Muscle layer of colon (tissue), 2 donors: ENCODE measurements around the gene CMSS1.
A peak's percentile ranks its signal among the peaks of the same experiment; 100 is the strongest.

Source experiments
- H3K27ac ChIP-seq: one replicate; pipeline ENCODE4 v1.7.0; 2013; ENCODE audit warnings: low read depth, mild to moderate bottlenecking, low read length, moderate library complexity
- H3K27me3 ChIP-seq, 2 donors: one replicate each; pipeline ENCODE4 v1.7.0; 2013; ENCODE audit warnings: low read length in 2 of 2, mild to moderate bottlenecking in 2 of 2; ENCODE audit not compliant: insufficient read depth in 2 of 2, control insufficient read depth in 1 of 2
- H3K36me3 ChIP-seq: one replicate; pipeline ENCODE4 v1.7.0; 2013; ENCODE audit warnings: mild to moderate bottlenecking, low read length; ENCODE audit not compliant: insufficient read depth
- H3K4me1 ChIP-seq: one replicate; pipeline ENCODE4 v1.7.0; 2013; ENCODE audit warnings: mild to moderate bottlenecking, low read length; ENCODE audit not compliant: insufficient read depth
- H3K4me3 ChIP-seq, 2 donors: one replicate each; pipeline ENCODE4 v1.7.0; 2013; ENCODE audit warnings: low read length in 2 of 2, low read depth in 1 of 2, mild to moderate bottlenecking in 1 of 2, moderate library complexity in 1 of 2
- H3K9ac ChIP-seq: one replicate; pipeline ENCODE4 v1.7.0; 2013; ENCODE audit warnings: low read length
- H3K9me3 ChIP-seq: one replicate; pipeline ENCODE4 v1.7.0; 2013; ENCODE audit warnings: mild to moderate bottlenecking, low read length
- donor health status: abdominal sarcoma.
- donor health status: Adenocarcinoma of cecum.

CMSS1 gene

DNA sequence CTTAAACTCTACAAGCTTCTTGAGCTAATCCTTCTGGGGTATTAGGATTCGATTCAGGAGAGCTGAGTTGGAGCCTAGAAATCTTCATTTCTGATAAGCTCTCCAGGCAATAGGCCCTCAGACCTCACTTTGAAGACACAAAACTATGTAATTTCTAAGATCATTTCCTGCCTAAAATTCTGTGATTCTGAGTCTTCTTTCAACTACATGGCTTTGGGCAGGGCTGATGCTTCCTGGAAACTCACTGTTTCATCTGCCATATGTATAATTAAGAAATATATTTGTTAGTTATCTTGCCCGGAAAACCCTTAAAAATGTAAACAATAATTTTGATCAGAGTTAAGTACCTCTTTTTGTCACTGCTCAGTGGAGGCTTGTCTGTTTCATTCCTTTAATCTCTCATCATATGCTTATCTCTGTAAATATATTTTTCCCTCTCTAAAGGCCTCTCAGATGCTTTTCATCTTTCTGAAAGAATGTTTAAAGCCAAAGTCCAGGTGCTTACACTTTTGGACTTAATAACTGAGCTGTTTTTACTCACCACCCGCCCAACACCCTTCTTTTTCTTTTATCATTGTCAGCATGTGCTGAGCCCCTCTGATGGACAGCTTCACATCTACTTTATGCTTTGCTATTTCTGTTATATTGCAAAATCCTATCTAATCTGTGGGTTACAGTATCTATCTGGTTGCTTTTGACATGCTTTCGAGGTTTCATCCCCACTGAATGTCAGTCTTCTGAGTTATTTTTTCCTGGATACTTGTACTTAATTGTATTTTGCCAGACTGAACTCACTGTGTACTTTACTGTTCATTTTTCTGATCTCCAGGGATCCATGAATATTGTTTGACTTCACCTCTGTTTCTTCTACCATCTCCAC lies 258.4 kb downstream of the CMSS1 start:
- Histone ChIP-seq H3K27me3 (no peaks in the 10 kb centered on the region), H3K9me3 (no peaks in the 10 kb centered on the region), H3K27ac (peak overlapping the region; percentile 71), H3K36me3 (no peaks in the 10 kb centered on the region), H3K4me1 (peaks cover 39% of the 10 kb centered on the region), H3K9ac (no peak overlapping the region), H3K4me3 (no peak overlapping the region)

- peak overlapping the region; percentile 71 for H3K27ac ChIP-seq
Measured at GRCh38 chr3:100076731-100077529, 259.3 kb downstream of the CMSS1 start.

GRCh38 chr3:100079328-100079727 lies 261.7 kb downstream of the CMSS1 start:
- Histone ChIP-seq H3K27ac (no peak overlapping the region), H3K4me1 (peaks cover 34% of the 10 kb centered on the region), H3K27me3 (no peaks in the 10 kb centered on the region)

More at GRCh38 chr3:100076731-100077529, 259.3 kb downstream of the CMSS1 start:
- no peaks in the 10 kb centered on the region for H3K9me3 ChIP-seq
- H3K36me3 ChIP-seq, result no peaks in the 10 kb centered on the region
- H3K4me3 ChIP-seq, result peak overlapping the region in 1 of 2 donors; percentile 24
- H3K9ac ChIP-seq, result no peak overlapping the region
- H3K27me3 ChIP-seq, result no peaks in the 10 kb centered on the region
- peaks cover 42% of the 10 kb centered on the region for H3K4me1 ChIP-seq

DNA sequence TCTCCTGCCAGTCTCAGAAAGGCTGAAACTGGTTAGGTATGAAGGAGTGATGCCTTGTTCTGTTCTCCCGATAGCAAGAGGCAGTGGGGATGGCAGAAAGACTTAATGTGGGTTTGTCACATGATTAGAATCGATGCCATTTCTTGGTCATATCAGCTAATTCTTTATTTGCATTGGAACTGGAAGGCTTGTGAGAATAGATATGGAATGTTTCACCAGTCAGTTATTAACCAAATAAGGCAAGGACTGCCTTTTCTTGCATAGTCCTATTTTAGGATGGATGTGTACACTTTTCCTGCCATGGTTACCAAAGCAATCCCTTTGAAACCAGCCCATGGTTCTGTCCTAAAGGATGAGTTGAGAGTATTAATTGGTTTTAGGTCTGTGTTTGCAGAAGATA lies 262.9 kb downstream of the CMSS1 start:
- Histone ChIP-seq H3K9ac (no peak overlapping the region), H3K36me3 (no peaks in the 10 kb centered on the region), H3K27me3 (no peaks in the 10 kb centered on the region), H3K9me3 (no peaks in the 10 kb centered on the region), H3K4me3 (no peak overlapping the region), H3K27ac (no peak overlapping the region), H3K4me1 (peaks cover 37% of the 10 kb centered on the region)

More at GRCh38 chr3:100079328-100079727, 261.7 kb downstream of the CMSS1 start:
- Histone ChIP-seq H3K36me3 (no peaks in the 10 kb centered on the region), H3K9me3 (no peaks in the 10 kb centered on the region), H3K9ac (no peak overlapping the region), H3K4me3 (no peak overlapping the region)

GRCh38 chr3:100081311-100081710 lies 263.6 kb downstream of the CMSS1 start:
- no peaks in the 10 kb centered on the region for H3K9me3 ChIP-seq
- H3K27me3 ChIP-seq, result no peaks in the 10 kb centered on the region
- no peak overlapping the region for H3K27ac ChIP-seq
- H3K36me3 ChIP-seq, result no peaks in the 10 kb centered on the region
- peaks cover 38% of the 10 kb centered on the region for H3K4me1 ChIP-seq
- no peak overlapping the region for H3K4me3 ChIP-seq
- H3K9ac ChIP-seq, result no peak overlapping the region

- H3K9ac ChIP-seq, result no peak overlapping the region
- H3K4me3 ChIP-seq, result no peak overlapping the region
- peaks cover 33% of the 10 kb centered on the region for H3K4me1 ChIP-seq
- no peaks in the 10 kb centered on the region for H3K27me3 ChIP-seq
- no peak overlapping the region for H3K27ac ChIP-seq
- no peaks in the 10 kb centered on the region for H3K9me3 ChIP-seq
- no peaks in the 10 kb centered on the region for H3K36me3 ChIP-seq
Measured at GRCh38 chr3:100081986-100082692, 264.5 kb downstream of the CMSS1 start.

DNA sequence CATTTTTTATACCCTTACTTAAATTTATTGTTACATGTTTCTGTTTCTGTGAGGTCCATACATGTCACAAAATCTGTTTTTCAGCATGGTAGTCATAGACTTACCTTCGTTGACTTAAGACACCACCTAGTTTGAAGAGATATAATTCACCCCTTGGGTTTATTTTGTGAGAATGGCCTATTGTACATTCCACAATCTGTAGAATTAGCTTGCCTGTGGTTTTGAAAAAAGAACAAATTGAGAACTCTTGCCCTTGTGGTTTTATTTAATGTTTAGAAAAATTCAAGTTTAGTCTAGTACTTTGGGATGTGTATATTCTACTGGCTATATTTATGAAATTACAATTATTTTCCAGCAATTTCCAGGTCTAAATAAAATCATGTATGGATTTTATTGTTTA lies 265.1 kb downstream of the CMSS1 start:
- Histone ChIP-seq H3K27me3 (no peaks in the 10 kb centered on the region), H3K9me3 (no peaks in the 10 kb centered on the region), H3K4me1 (peaks cover 28% of the 10 kb centered on the region), H3K4me3 (no peak overlapping the region), H3K9ac (no peak overlapping the region), H3K27ac (no peak overlapping the region), H3K36me3 (no peaks in the 10 kb centered on the region)

GRCh38 chr3:100083209-100083608 lies 265.5 kb downstream of the CMSS1 start:
- no peaks in the 10 kb centered on the region for H3K9me3 ChIP-seq
- H3K9ac ChIP-seq, result no peak overlapping the region
- no peak overlapping the region for H3K4me3 ChIP-seq
- H3K36me3 ChIP-seq, result no peaks in the 10 kb centered on the region
- peaks cover 28% of the 10 kb centered on the region for H3K4me1 ChIP-seq
- H3K27ac ChIP-seq, result no peak overlapping the region
- H3K27me3 ChIP-seq, result no peaks in the 10 kb centered on the region

DNA sequence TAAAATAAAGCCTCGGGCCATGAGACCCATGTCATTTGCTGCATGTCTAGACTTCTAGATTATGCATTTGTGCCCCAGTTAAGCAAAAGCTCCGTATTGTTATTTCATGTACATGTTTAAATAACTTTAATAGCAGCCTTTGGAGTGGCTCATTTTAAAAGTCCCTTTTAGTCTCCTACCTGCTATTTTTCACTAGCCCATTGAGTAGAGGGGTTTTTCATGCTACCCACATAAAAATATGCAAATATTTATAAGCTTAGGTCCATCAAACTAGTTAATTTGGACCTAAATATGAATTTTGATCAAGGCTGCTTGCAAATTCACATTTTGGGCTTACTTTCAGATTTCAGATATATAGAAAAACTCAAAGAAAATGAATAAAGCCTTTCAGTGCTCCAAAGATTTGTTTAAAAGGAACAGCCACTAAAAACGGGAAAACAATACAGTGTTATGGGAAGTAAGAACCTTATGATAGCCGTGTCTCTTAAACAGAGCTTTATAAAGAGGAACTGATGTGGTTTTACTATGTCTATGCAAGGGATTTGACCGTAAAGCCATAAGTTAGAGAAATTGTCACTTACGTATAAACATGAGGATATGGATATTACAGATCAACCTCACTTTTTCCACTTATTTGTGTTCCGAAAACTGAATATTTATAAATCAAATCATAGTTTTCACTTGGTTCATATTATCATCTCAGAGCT lies 266.6 kb downstream of the CMSS1 start:
- Histone ChIP-seq H3K4me3 (no peak overlapping the region), H3K9ac (no peak overlapping the region), H3K27ac (peak overlapping the region; percentile 5), H3K4me1 (peaks cover 28% of the 10 kb centered on the region), H3K27me3 (no peaks in the 10 kb centered on the region), H3K9me3 (no peaks in the 10 kb centered on the region), H3K36me3 (no peaks in the 10 kb centered on the region)

DNA sequence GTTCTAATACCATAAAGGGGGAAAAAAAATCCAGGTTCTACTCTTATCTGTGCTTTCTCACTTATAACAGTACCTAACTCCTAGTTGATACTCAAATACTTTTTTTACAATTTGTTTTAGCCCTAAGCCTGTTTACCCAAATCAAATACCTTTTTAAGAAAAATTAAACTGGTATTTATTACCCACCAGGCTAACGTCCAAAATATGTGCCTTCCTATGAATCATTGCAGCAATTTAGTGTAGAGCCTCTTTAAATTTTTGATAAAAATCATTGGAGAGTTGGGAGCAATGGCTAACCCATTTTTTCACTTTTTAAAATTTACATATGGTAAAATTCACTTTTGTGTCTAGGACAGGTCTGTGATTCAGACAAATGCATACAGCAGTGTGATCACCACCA lies 268.7 kb downstream of the CMSS1 start:
- H3K9me3 ChIP-seq, result no peaks in the 10 kb centered on the region
- H3K27ac ChIP-seq, result no peak overlapping the region
- no peak overlapping the region for H3K9ac ChIP-seq
- H3K36me3 ChIP-seq, result no peaks in the 10 kb centered on the region
- no peak overlapping the region for H3K4me3 ChIP-seq
- no peaks in the 10 kb centered on the region for H3K27me3 ChIP-seq
- peaks cover 17% of the 10 kb centered on the region for H3K4me1 ChIP-seq

GRCh38 chr3:100087198-100087597 lies 269.5 kb downstream of the CMSS1 start:
- Histone ChIP-seq H3K27ac (no peak overlapping the region), H3K4me3 (no peak overlapping the region), H3K9ac (no peak overlapping the region), H3K9me3 (no peaks in the 10 kb centered on the region), H3K27me3 (no peaks in the 10 kb centered on the region), H3K4me1 (peaks cover 17% of the 10 kb centered on the region), H3K36me3 (no peaks in the 10 kb centered on the region)
